Measurements from ENCODE around the gene CYP4F11.
"Not testable (repeated sequence)": the region's sequence is repeated elsewhere in the genome, so short reads cannot be mapped to it uniquely, and the experiment has no call there.

CYP4F11 gene, protein sequence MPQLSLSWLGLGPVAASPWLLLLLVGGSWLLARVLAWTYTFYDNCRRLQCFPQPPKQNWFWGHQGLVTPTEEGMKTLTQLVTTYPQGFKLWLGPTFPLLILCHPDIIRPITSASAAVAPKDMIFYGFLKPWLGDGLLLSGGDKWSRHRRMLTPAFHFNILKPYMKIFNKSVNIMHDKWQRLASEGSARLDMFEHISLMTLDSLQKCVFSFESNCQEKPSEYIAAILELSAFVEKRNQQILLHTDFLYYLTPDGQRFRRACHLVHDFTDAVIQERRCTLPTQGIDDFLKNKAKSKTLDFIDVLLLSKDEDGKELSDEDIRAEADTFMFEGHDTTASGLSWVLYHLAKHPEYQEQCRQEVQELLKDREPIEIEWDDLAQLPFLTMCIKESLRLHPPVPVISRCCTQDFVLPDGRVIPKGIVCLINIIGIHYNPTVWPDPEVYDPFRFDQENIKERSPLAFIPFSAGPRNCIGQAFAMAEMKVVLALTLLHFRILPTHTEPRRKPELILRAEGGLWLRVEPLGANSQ

DNA sequence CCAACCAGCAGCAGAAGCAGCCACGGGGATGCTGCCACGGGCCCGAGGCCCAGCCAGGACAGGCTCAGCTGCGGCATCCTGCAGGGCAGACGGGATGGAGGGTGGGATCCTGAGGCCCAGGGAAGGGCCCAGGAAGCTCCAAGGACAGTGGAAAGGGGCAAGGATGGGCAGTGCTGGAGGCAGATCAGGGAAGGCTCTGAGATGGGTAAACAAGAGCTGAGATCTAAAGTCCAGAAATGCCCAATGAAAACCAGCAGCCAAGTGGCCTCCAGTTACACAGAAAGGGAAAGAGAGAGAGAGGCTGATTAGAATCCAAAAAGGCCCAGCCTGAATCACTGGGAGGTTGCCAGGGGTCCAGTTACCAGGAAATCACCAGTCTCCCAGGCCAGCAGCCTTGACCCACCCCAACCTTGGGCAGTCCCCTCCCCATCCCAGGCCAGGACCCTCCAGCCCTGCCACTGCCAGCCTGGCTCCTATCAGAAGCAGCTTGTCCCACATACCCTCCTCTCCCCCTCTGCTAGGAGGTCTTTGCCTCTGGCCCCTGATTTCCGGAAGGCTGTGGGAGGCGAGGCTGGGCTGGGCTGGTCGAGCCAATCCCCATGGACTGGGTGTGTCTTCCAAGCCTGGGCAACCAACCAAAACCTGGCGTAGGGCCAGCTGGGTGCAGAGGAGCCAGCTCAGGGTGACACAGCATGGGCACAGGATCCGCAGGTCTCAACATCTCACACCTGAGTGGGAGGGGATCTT lies at the start of gene CYP4F11:
Gene CYP4F11 (minus strand): TSS at position 198 of the 747 bp plus-strand sequence. CDS start 121 bp downstream, at position 77.
- H3K27ac ChIP-seq (ENCODE audit: low read depth, low read length) = peak within 1 kb of the TSS; percentile 56
- peak within 1 kb of the TSS in 1 of 2 donors; percentile 39 for H3K9ac ChIP-seq (ENCODE audit: low read depth in 1 of 2, low read length in 2 of 2)
- H3K4me3 ChIP-seq (ENCODE audit: low read depth in 1 of 2, low read length in 2 of 2) = no peak within 1 kb of the TSS

GRCh38 chr19:15979293-15979692 lies 45.0 kb upstream of the CYP4F11 start:
- Histone ChIP-seq H3K9me3 (ENCODE audit: control insufficient read depth in 1 of 2, low read length in 2 of 2) (peaks cover 5 to 9% of the 10 kb centered on the region in 2 donors), H3K4me1 (ENCODE audit: control insufficient read depth in 1 of 2, insufficient read depth in 2 of 2, low read length in 2 of 2) (no peaks in the 10 kb centered on the region), H3K27me3 (ENCODE audit: control insufficient read depth in 1 of 2, insufficient read depth in 2 of 2, low read length in 2 of 2) (peaks cover 0 to 2% of the 10 kb centered on the region in 2 donors), H3K4me3 (ENCODE audit: low read depth in 1 of 2, low read length in 2 of 2) (no peak overlapping the region), H3K27ac (ENCODE audit: low read depth, low read length) (no peak overlapping the region), H3K9ac (ENCODE audit: low read depth in 1 of 2, low read length in 2 of 2) (no peak overlapping the region), H3K36me3 (ENCODE audit: control insufficient read depth in 1 of 2, insufficient read depth in 2 of 2, low read length in 2 of 2) (no peaks in the 10 kb centered on the region)

More for the DNA sequence above, at the start of gene CYP4F11:
- Histone ChIP-seq H3K9me3 (ENCODE audit: control insufficient read depth in 1 of 2, low read length in 2 of 2) (no peaks in the 10 kb centered on the region), H3K4me1 (ENCODE audit: control insufficient read depth in 1 of 2, insufficient read depth in 2 of 2, low read length in 2 of 2) (peaks cover 10 to 13% of the 10 kb centered on the region in 2 donors), H3K27me3 (ENCODE audit: control insufficient read depth in 1 of 2, insufficient read depth in 2 of 2, low read length in 2 of 2) (peaks cover 7 to 18% of the 10 kb centered on the region in 2 donors), H3K36me3 (ENCODE audit: control insufficient read depth in 1 of 2, insufficient read depth in 2 of 2, low read length in 2 of 2) (no peaks in the 10 kb centered on the region)

- Histone ChIP-seq H3K4me3 (ENCODE audit: low read depth in 1 of 2, low read length in 2 of 2) (no peak overlapping the region), H3K4me1 (ENCODE audit: control insufficient read depth in 1 of 2, insufficient read depth in 2 of 2, low read length in 2 of 2) (no peaks in the 10 kb centered on the region), H3K36me3 (ENCODE audit: control insufficient read depth in 1 of 2, insufficient read depth in 2 of 2, low read length in 2 of 2) (no peaks in the 10 kb centered on the region), H3K9me3 (ENCODE audit: control insufficient read depth in 1 of 2, low read length in 2 of 2) (peaks cover 0 to 6% of the 10 kb centered on the region in 2 donors), H3K9ac (ENCODE audit: low read depth in 1 of 2, low read length in 2 of 2) (no peak overlapping the region), H3K27me3 (ENCODE audit: control insufficient read depth in 1 of 2, insufficient read depth in 2 of 2, low read length in 2 of 2) (peaks cover 0 to 2% of the 10 kb centered on the region in 2 donors), H3K27ac (ENCODE audit: low read depth, low read length) (no peak overlapping the region)
Measured at GRCh38 chr19:15977690-15978089, 43.4 kb upstream of the CYP4F11 start.

DNA sequence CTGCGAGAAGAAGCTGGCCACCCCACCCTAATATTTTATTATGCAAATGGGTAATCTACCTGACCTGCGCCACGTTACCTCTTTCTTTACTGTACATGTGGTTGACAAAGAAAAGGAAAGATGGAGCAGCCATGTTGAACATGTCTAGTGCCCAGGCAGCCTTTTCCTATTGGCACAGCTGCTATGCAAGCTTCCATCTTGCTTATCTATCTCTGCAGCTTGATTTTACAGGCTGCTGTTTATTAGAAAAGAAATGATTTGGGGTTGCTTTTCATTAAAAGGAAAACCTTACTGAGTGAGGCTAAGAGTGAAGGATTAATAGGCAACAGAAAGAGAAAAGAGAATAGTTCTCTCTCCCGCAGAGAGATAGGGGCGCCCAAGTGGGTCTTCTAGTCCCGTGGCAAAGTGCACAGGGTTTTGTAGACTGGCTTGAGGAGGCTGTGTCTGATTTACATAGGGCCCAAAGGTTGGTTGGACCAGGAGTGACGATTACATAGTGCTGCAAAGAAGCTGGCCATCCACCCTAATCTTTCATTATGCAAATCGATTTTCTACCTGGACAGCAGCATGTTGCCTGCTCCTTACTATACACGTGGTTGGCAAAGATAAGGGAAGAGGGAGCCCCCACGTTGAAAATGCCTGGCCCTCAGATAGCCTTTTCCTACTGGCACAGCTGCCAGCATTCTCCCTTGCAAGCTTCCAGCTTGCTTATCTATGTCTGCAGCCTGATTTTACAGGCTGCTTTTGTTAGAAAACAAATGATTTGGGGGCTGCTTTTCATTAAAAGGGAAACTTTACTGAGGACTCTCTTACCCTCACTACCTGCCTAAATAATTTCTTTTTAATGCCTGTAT lies 42.7 kb upstream of the CYP4F11 start:
- H3K4me1 ChIP-seq (ENCODE audit: control insufficient read depth in 1 of 2, insufficient read depth in 2 of 2, low read length in 2 of 2) = no peaks in the 10 kb centered on the region
- H3K9ac ChIP-seq (ENCODE audit: low read depth in 1 of 2, low read length in 2 of 2) = no peak overlapping the region
- H3K9me3 ChIP-seq (ENCODE audit: control insufficient read depth in 1 of 2, low read length in 2 of 2) = peaks cover 0 to 6% of the 10 kb centered on the region in 2 donors
- H3K27ac ChIP-seq (ENCODE audit: low read depth, low read length) = no peak overlapping the region
- H3K4me3 ChIP-seq (ENCODE audit: low read depth in 1 of 2, low read length in 2 of 2) = no peak overlapping the region
- H3K27me3 ChIP-seq (ENCODE audit: control insufficient read depth in 1 of 2, insufficient read depth in 2 of 2, low read length in 2 of 2) = peaks cover 0 to 2% of the 10 kb centered on the region in 2 donors
- H3K36me3 ChIP-seq (ENCODE audit: control insufficient read depth in 1 of 2, insufficient read depth in 2 of 2, low read length in 2 of 2) = no peaks in the 10 kb centered on the region

DNA sequence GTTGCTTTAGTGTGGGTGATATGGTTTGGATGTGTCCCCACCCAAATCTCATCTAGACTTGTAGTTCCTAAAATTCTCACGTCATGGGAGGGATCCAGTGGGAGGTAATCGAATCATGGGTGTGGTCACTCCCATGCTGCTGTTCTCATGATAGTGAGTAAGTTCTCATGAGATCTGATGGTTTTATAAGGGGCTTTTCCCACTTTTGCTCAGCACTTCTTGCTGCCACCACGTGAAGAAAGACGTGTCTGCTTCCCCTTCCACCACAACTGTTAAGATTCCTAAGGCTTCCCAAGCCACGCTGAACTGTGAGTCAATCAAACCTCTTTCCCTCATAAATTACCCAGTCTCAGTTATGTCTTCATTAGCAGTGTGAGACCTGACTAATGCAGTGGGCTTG lies 40.5 kb upstream of the CYP4F11 start:
- no peaks in the 10 kb centered on the region for H3K27me3 ChIP-seq (ENCODE audit: control insufficient read depth in 1 of 2, insufficient read depth in 2 of 2, low read length in 2 of 2)
- no peak overlapping the region for H3K4me3 ChIP-seq (ENCODE audit: low read depth in 1 of 2, low read length in 2 of 2)
- no peaks in the 10 kb centered on the region for H3K36me3 ChIP-seq (ENCODE audit: control insufficient read depth in 1 of 2, insufficient read depth in 2 of 2, low read length in 2 of 2)
- no peaks in the 10 kb centered on the region for H3K4me1 ChIP-seq (ENCODE audit: control insufficient read depth in 1 of 2, insufficient read depth in 2 of 2, low read length in 2 of 2)
- no peak overlapping the region for H3K27ac ChIP-seq (ENCODE audit: low read depth, low read length)
- no peak overlapping the region for H3K9ac ChIP-seq (ENCODE audit: low read depth in 1 of 2, low read length in 2 of 2)
- H3K9me3 ChIP-seq (ENCODE audit: control insufficient read depth in 1 of 2, low read length in 2 of 2) = no peaks in the 10 kb centered on the region

DNA sequence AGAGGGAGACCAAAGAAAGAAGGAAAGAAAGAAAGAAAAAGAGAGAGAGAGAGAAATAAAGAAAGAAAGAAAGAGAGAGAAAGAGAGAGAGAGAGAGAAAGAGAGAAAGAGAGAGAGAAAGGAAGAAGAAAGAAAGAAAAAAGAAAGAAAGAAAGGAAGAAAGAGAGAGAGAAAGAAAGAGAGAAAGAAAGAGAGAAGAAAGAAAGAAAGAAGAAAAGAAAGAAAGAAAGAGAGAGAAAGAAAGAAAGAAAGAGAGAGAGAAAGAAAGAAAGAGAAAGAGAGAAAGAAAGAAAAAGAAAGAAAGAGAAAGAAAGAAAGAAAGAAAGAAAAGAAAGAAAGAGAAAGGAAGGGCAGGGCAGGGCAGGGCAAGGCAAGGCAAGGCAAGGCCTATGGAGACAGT lies 37.7 kb upstream of the CYP4F11 start:
- H3K36me3 ChIP-seq (ENCODE audit: control insufficient read depth in 1 of 2, insufficient read depth in 2 of 2, low read length in 2 of 2); H3K27ac ChIP-seq (ENCODE audit: low read depth, low read length); H3K4me1 ChIP-seq (ENCODE audit: control insufficient read depth in 1 of 2, insufficient read depth in 2 of 2, low read length in 2 of 2); H3K27me3 ChIP-seq (ENCODE audit: control insufficient read depth in 1 of 2, insufficient read depth in 2 of 2, low read length in 2 of 2); H3K4me3 ChIP-seq (ENCODE audit: low read depth in 1 of 2, low read length in 2 of 2); H3K9ac ChIP-seq (ENCODE audit: low read depth in 1 of 2, low read length in 2 of 2); H3K9me3 ChIP-seq (ENCODE audit: control insufficient read depth in 1 of 2, low read length in 2 of 2): not testable (repeated sequence)

DNA sequence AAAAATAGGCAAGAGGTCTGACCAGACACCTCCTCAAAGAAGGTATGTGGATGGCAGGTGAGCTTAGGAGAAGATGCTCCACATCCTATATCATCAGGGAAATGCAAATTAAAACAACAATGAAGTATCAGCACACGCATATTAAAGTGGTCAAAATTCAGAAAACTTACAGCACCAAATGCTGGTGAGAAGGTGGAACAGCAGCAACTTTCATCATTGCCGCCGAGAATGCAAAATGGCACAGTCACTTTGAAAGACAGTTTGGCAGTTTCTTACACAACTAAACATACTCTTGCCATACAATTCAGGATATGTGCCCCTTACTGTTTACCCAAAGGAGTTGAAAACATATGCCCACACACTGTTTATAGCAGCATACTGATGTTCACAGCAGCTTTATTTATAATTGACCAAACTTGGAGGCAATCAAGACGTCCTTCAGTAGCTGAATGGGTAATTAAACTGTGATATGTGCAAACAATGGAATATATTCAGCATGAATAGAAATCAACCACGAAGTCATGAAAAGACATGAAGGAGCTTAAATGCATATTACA lies 37.0 kb upstream of the CYP4F11 start:
- Histone ChIP-seq H3K36me3 (ENCODE audit: control insufficient read depth in 1 of 2, insufficient read depth in 2 of 2, low read length in 2 of 2) (no peaks in the 10 kb centered on the region), H3K9me3 (ENCODE audit: control insufficient read depth in 1 of 2, low read length in 2 of 2) (no peaks in the 10 kb centered on the region), H3K4me3 (ENCODE audit: low read depth in 1 of 2, low read length in 2 of 2) (no peak overlapping the region), H3K9ac (ENCODE audit: low read depth in 1 of 2, low read length in 2 of 2) (no peak overlapping the region), H3K27ac (ENCODE audit: low read depth, low read length) (no peak overlapping the region), H3K27me3 (ENCODE audit: control insufficient read depth in 1 of 2, insufficient read depth in 2 of 2, low read length in 2 of 2) (no peaks in the 10 kb centered on the region), H3K4me1 (ENCODE audit: control insufficient read depth in 1 of 2, insufficient read depth in 2 of 2, low read length in 2 of 2) (no peaks in the 10 kb centered on the region)

DNA sequence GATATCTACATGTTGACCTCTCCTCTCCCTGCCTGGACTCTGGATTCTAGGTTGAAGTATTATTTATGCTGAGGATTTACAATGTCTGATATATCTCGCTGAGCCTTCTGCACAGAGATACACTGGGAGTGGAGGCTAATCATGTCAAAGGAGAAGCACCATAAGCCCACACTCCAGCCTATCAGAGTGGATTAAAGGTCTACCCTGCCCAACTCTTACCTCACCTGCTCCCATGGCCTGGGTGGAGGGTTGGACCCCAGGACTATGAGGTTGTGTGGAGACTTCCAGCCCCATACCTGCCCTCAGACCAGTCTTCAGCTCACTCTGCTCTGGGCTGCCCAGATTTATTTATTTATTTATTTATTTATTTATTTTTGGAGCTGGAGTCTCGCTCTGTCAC lies 29.9 kb upstream of the CYP4F11 start:
- Histone ChIP-seq H3K9me3 (ENCODE audit: control insufficient read depth in 1 of 2, low read length in 2 of 2) (no peaks in the 10 kb centered on the region), H3K4me3 (ENCODE audit: low read depth in 1 of 2, low read length in 2 of 2) (no peak overlapping the region), H3K27ac (ENCODE audit: low read depth, low read length) (no peak overlapping the region), H3K36me3 (ENCODE audit: control insufficient read depth in 1 of 2, insufficient read depth in 2 of 2, low read length in 2 of 2) (no peaks in the 10 kb centered on the region), H3K9ac (ENCODE audit: low read depth in 1 of 2, low read length in 2 of 2) (no peak overlapping the region), H3K27me3 (ENCODE audit: control insufficient read depth in 1 of 2, insufficient read depth in 2 of 2, low read length in 2 of 2) (no peaks in the 10 kb centered on the region), H3K4me1 (ENCODE audit: control insufficient read depth in 1 of 2, insufficient read depth in 2 of 2, low read length in 2 of 2) (no peaks in the 10 kb centered on the region)

GRCh38 chr19:15962319-15962718 lies 28.0 kb upstream of the CYP4F11 start:
- Histone ChIP-seq H3K36me3 (ENCODE audit: control insufficient read depth in 1 of 2, insufficient read depth in 2 of 2, low read length in 2 of 2) (no peaks in the 10 kb centered on the region), H3K27ac (ENCODE audit: low read depth, low read length) (no peak overlapping the region), H3K27me3 (ENCODE audit: control insufficient read depth in 1 of 2, insufficient read depth in 2 of 2, low read length in 2 of 2) (no peaks in the 10 kb centered on the region), H3K4me3 (ENCODE audit: low read depth in 1 of 2, low read length in 2 of 2) (no peak overlapping the region), H3K9me3 (ENCODE audit: control insufficient read depth in 1 of 2, low read length in 2 of 2) (no peaks in the 10 kb centered on the region), H3K9ac (ENCODE audit: low read depth in 1 of 2, low read length in 2 of 2) (no peak overlapping the region), H3K4me1 (ENCODE audit: control insufficient read depth in 1 of 2, insufficient read depth in 2 of 2, low read length in 2 of 2) (no peaks in the 10 kb centered on the region)
